Daoy (cell line): ENCODE results near the gene ROBO3. TPM values are rescaled to one million over a fixed set of nuclear protein-coding genes. Genes with fewer than 3 reads are reported as not detected.
A peak's percentile ranks its signal among the peaks of the same experiment; 100 is the strongest.

ENCODE experiments used
- DNase-seq: peaks from one replicate; pipeline ENCODE4 v3.0.0-alpha.2; 2015; ENCODE audit warnings: low read depth
- total RNA-seq: library from RNA; depleted of rRNA; stranded (reverse); fragments of >200 nt; shearing (Covaris generic); gene quantifications from 2 replicates; pipeline ENCODE4 v1.2.3, GENCODE V29; 2014; rRNA removed

The ROBO3 gene, protein sequence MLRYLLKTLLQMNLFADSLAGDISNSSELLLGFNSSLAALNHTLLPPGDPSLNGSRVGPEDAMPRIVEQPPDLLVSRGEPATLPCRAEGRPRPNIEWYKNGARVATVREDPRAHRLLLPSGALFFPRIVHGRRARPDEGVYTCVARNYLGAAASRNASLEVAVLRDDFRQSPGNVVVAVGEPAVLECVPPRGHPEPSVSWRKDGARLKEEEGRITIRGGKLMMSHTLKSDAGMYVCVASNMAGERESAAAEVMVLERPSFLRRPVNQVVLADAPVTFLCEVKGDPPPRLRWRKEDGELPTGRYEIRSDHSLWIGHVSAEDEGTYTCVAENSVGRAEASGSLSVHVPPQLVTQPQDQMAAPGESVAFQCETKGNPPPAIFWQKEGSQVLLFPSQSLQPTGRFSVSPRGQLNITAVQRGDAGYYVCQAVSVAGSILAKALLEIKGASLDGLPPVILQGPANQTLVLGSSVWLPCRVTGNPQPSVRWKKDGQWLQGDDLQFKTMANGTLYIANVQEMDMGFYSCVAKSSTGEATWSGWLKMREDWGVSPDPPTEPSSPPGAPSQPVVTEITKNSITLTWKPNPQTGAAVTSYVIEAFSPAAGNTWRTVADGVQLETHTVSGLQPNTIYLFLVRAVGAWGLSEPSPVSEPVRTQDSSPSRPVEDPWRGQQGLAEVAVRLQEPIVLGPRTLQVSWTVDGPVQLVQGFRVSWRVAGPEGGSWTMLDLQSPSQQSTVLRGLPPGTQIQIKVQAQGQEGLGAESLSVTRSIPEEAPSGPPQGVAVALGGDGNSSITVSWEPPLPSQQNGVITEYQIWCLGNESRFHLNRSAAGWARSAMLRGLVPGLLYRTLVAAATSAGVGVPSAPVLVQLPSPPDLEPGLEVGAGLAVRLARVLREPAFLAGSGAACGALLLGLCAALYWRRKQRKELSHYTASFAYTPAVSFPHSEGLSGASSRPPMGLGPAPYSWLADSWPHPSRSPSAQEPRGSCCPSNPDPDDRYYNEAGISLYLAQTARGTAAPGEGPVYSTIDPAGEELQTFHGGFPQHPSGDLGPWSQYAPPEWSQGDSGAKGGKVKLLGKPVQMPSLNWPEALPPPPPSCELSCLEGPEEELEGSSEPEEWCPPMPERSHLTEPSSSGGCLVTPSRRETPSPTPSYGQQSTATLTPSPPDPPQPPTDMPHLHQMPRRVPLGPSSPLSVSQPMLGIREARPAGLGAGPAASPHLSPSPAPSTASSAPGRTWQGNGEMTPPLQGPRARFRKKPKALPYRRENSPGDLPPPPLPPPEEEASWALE (N-terminal part only)
- 5.4 and 16.2 TPM in 2 replicates for total RNA-seq

DNA sequence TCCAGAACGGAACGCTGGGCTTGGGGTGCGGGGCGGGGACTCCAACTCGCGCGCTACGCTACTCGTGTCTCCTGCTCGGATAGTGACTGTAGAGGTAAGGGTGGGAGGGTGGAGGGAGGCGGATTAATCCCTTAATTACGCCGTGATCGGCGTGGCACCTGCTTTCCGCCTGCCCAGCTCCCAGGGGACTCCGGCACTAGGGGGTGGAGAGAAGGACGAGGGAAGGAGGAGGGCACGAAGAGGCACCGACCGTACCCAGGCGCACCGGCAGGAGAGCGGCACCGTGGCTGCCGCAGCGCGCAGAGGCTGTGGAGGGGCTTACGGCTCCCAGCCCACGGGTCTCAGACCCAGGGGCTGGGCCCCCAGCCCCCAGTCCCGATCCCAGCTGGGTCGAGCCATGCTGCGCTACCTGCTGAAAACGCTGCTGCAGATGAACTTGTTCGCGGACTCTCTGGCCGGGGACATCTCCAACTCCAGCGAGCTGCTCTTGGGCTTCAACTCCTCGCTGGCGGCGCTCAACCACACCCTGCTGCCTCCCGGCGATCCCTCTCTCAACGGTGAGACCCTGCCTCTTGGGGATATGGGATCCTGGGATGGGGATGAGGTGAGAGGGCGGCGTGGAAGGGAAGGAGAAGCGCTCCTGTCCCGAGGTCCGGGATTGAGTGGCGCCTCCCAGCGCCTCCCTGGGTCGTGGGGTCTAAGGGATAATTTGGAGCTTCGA, at the start of gene ROBO3:
TSS of gene ROBO3 (plus strand) at position 252 of the 721 bp plus-strand sequence. CDS start at position 398, 146 bp downstream.
- DNase-seq, result no peak

DNA sequence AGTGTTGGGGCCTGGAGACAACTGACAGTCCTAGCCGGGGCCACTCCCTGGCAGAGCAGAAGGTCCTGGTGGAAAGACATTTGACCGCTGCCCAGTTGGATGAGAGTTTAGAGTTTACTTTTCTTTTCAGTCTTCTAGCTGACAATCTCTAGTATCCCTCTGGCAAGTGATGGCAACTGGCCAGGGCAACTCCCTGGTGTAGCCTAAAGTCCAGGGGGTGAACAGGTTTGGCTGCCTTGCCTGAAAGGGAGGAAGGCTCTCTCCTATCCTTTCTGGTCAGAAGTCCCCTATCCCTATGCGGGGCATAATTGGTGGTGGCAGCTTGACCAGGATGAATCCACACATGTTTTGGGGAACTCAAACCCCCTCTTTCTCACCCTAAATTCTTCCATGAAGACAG, 48.2 kb upstream of the ROBO3 start:
- DNase-seq, result no peak

DNA sequence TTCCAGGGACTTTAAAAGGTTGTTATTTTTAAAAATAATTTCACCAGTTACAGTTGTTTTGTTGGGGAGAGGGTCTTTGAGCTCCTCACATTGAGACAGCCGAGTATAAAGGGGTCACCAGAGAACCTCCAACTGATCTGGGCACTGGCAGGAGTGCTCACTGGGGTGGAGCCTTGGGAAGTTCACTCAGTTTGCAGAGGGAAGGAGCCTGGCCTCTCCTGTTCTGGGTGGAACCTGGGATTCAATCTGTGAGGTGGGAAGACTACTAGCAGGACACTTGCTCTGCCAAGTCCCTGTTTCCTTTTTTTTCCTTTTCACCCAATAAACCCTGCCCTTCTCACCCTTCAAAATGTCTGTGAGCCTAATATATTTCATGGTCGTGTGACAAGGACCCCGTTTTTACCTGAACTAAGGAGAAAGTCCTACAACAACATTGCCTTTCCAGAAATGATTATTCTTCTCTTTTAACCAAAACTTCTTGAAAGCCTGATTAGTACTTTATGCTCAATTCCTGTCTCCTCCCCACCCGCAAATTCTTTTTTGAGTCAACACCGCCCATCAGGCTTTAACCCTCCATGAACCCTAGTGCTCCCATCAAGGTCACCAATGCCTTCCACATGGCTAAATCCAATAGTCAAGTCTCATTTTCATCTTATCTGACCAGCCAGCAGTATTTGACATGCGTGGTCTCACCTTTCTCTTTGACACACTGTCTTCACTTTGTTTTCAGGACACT, 43.1 kb upstream of the ROBO3 start:
- DNase-seq, result no peak

DNA sequence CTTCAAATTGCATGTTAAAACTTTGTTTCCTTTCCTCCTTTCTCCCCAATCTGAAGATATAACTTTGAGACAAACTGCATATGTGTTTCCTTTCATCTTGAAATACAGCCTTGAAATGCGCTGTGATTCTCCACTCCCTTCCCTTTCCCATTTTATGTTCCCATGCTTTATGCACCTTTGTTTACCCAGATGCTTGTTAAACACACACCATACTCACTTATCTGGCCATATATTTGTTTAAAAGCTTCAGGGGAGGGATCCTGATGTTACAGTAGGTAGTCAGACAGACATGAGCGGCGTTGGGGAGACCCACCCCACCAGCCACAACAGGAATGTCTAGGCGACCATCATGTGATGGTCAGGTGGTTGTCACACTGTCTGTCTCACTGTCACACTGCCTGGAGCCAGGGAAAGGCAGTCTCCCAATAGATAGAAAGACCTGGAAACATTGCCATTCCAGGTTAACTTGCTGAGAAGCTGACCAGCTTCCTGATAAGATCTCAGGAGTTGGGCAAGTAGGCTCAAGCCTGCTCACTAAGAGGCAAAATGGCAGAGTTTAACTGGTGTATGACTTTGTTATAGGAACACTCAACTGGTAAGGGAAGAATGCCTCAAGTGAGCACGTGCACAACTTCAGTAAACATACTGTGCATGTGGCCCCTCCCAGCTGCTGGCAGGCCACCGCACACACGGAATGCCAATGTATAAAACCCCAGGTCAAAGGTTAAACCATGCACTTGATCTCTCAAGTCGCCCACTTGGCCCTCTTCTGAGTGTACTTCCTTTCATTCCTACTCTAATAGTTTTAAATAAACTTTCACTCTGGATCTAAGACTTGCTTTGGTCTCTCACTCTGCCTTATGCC, 41.5 kb upstream of the ROBO3 start:
- DNase-seq, result no peak

DNA sequence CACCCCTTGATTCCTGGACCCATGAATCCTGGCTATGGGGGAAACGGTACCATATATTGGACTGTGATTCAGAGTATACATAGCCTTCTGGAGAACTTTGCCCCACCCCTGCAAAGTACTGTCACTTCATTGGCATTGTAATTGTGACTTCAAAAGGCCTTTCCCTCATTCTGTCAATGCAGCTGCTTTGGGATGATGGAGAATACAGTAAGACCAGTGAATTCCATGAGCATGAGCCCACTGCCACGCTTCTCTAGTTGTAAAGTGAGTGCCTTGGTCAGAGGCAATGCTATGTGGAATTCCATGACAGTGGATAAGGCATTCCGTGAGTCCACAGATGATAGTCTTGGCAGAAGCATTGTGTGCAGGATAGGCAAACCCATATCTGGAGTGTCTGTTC, 39.4 kb upstream of the ROBO3 start:
- DNase-seq, result no peak

DNA sequence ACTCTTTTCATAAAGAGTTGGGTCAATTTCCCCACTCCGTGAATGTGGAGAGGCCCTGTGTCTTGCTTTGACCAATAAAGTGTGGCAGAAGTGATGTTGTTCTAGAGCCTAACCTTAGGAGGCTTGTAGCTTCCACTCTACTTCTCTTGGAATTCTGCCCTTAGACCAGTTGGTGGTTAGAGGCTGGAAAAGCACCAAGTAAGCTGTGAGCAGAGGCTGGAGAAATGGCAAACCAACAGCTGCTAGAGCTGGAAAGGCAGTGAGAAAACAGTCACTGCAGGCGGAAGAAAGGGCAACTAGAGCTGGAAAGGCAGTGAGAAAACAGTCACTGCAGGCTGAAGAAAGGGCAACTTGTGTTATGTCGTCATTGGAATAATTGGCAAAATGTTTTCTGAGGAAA, 35.2 kb upstream of the ROBO3 start:
- DNase-seq, result no peak

DNA sequence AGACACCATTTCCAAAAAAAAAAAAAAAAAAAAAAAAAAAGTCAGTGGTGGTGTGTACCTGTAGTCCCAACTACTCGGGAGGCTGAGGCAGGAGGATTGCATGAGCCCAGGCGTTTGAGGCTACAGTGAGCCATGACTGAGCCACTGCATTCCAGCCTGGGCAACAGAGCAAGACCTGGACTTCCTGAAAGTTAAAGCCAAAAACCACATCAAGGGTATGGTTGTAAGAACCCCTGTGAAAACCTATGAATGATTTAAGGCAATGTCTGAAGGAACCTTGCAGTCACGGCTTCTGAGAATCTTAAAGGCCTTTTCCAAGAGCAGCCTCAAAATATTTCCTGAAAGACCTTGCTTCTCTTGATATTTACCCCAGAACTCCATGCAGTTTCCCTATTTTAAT, 34.5 kb upstream of the ROBO3 start:
- no peak for DNase-seq

DNA sequence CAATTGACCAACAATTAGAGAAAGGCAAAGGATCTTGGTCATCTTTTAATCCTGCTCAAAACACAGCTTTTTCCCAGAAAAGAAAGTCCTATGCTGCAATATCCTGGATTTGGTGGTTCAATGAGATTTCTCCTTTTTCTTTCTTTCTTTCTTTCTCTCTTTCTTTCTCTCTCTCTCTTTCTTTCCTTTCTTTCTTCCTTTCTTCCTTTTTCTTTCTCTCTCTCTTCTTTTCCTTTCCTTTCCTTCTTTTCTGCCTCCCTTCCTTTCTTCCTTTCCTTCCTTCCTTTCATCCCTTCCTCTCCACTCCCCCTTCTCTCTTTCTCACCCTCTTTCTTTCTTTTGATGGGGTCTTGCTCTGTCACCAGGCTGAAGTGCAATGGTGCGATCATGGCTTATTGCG, 33.3 kb upstream of the ROBO3 start:
- no peak for DNase-seq

DNA sequence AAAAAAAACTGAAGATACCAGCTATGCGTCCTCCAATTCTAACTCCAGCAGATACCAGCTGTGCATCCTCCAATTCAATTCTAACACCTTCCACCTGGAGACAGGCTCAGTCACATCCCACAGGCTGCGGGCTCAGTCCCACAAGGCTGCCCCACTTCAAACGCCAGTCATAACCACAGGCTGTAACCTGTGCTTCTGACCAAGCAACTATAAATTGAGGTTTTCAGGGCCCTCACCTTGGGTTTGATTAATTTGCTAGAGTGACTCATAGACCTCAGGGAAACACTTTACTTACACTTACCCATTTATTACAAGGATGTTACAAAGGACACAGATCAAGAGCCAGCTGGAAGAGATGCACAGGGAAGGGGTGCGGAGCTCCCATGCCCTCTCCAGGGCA, 32.7 kb upstream of the ROBO3 start:
- DNase-seq, result no peak

DNA sequence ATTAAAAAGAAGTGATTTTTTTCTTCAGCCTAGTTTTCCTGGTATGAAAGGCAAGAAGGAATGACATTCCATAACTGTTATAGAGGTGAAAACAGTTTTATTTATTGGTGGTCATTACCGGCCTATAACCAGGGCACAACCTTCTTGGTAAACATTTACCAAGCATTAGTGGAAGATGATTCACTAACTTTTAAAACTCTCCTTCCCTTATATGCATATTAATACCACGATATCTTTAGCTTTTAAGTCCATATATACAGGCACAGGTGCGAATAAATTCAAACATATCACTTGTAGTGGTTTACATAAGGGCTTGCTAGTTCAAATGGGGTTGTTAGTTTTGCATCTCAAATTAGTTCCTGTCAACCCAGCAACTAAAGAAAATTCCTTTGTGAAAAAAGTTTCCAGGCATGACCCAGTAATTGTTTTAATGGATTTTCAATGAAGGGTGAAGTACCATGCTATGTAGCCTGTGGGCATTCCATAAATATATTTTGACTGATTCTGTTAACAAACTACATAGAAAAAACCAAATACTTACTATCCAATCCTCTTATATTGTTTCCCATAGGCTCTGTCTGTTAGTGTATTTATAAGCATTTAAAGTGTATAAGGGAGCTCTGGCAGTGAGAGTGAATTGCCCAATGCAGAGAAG, 30.6 kb upstream of the ROBO3 start:
- DNase-seq, result no peak

DNA sequence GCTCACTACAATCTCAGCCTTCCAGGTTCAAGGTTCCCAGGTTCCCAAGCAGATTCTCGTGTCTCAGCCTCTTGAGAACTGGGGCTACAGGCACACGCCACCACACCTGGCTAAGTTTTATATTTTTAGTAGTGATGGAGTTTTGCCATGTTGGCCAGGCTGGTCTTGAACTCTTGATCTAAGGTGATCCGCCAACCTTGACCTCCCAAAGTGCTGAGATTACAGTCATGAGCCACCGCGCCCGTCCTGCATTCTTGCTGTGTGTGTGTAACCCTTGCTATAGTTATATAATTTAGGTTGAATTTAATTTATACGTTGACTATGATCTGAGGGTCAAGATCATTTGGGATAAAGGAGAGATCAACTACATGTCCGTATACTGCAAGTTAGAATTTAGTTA, 29.3 kb upstream of the ROBO3 start:
- no peak for DNase-seq

DNA sequence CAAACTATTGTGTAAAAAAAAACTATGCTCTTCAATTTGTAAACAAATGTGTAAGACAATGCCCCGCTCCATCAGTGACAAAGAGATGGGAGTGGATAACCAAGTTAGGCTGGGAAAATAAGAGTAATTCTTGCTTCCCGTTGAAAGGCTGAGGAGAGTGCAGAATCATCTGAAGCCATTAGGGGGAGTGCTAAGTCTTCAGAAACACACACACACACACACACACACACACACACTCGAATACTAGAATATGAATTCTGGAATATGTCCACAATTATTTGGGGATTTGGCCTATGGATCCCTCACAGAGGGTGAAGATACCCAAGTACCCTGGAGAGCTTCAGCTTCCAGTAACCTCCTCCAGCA, 27.8 kb upstream of the ROBO3 start:
- DNase-seq, result peak; percentile 67

DNA sequence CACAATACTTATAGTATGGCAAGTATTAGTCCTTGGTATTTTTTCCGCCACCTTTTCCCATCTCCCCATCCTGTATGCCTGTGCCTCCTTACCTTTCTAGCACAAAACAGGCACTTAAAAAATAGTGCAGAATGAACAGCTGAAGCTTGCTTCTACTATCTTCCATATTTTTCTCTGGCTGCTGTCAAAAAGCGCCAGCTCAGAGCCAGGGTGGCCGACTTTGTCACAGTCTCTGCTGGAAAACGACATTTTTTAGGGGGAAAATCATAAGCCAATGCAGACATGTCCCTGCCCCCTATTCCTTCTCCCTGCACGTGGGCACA, 26.5 kb upstream of the ROBO3 start:
- DNase-seq, result no peak

DNA sequence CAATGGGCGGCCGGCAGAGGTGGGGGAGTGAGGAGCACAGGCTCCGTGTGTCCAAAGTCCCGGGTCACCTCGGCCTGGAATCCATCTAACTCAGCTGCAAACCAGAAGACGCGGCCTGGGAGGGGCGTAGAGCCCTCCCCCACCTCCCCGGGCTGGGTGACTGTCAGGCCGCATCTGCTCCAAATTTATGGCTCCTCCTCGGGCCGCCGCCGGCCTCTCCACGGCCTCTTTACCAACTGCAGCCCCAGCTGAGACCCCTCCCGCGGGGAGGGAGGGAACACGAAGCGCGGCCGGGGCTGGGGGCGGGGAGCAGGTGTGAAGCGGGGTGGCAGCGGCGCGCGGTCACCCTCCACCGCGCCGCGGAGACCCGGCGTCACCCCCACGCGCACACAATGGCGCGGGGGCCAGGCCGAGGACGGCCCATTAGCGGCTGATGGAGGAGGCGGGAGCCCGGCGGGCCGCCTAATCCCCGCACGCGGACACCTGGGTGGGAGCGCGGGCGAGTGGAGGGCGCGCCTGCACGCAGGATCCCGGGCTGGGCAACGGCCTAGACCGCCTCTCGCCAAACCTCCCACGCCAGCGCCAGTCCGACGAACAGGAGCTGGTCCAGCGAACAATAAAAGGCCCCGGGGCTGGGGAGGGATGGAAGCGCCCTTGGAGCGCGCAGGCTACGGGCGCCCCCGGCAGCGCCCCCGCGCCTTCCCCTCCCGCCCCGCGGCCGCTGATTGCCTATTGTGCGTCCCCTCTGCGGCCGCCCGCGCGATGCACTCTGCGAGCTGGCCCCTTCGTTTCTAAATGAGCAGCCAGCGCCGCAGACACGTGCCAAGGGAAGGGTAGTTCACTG, 25.9 kb upstream of the ROBO3 start:
- DNase-seq, result no peak

DNA sequence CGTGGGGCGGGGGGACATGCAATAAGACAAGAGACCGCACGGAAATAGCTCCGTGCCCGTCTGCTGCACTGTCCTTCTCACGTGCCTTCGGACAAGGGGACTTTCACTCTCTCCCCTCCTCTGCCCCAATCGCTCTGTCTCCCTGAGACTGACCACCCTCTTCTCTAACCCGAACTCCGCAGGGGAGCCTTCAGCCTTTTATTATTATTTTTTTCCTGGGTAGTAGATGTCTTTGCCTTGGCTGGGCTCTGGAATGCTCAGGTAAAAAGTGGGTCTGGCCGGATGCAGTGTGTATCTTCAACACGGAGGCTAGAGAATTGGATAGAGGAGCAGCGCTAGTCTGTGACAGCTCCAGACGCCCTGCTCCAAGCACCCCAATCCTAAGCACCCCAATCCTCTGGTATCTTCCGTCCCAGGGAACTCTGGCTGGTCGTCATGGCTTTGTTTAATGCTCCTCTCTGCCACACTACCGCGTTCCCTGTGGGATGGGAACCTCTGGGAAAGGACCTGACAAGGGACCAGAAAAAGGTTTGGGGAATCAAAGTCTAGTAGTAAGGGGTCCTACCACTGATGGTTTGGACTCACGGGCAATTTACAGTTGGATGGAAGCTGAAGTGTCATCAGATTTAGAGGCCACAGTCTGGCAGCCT, 25.1 kb upstream of the ROBO3 start:
- no peak for DNase-seq

DNA sequence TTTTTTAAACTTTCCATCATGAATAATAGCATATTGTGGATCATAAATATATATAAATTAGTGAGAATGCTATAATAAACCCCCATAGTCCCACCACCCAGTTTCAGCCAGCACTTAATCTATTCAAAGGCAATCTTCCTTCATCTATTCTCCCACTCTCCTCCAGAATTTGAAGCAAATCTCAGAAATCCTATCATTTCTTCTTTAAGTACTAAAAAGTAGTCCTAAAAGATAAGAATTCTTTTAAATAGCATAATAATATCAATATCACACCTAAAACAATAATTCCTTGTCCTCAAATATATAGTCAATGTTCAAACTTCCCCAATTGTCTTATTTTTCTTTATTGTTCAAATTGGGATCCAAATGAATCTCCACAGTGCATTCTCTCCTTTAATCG, 24.6 kb upstream of the ROBO3 start:
- no peak for DNase-seq

DNA sequence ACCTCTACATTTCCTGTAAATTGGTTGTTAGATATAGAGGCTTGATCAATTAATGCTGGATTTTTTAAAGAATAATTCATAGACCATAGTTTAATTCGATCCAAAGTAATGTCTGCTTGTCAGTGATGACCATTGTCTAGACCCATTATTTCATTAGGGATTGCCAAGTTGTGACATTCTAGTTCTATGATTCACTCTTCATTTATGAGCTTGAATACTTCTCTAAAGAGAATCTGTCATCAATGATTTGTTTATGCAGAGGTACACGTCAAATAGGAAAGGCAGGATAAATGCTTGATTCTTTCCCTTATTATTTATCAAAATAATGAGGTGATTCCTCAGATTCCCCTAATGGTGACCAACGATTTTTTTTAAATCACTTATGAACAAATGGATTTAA, 24.0 kb upstream of the ROBO3 start:
- DNase-seq, result no peak

DNA sequence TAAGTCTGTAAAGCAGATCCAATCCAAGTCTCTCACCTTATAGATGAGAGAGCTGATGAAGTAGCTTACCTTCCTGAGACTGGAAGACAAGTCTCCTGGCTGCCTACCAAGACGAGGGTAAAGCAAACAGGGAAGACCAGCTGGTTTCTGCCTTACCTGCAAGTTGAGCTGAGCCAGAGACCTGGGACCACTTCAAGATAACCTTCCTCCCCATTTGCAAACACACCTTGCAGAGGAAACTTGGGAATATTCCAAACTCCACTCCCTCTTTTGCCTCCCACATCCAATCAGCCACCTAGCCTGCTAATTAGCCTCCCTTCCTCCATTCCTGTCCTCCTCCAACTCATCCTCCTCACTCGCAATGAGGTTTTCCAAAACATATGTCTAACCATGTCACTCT, 23.4 kb upstream of the ROBO3 start:
- no peak for DNase-seq
